ENCODE data around the gene PRR15. TPM values are rescaled to one million over a fixed set of nuclear protein-coding genes. Genes with fewer than 3 reads are reported as not detected.

PRR15 gene
- total and polyA plus RNA-seq, 2 of the 13 experiments (the other 11 are each of a cell fraction or from before 2014, with no cell fraction given), result 2.3 to 7.8 TPM

GRCh38 chr7:29527505-29528108, 36.0 kb upstream of the PRR15 start:
- no peaks in the 10 kb centered on the region for H3K79me2 ChIP-seq (ENCODE audit: insufficient read depth, low read length)
- no peak overlapping the region for H3K9ac ChIP-seq (ENCODE audit: insufficient read depth, low read depth, low read length)
- TF ChIP-seq, protein P1, sequence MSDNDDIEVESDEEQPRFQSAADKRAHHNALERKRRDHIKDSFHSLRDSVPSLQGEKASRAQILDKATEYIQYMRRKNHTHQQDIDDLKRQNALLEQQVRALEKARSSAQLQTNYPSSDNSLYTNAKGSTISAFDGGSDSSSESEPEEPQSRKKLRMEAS (IDR thresholded peaks at IDR 0.05), result no peak
- TF ChIP-seq, protein P2, sequence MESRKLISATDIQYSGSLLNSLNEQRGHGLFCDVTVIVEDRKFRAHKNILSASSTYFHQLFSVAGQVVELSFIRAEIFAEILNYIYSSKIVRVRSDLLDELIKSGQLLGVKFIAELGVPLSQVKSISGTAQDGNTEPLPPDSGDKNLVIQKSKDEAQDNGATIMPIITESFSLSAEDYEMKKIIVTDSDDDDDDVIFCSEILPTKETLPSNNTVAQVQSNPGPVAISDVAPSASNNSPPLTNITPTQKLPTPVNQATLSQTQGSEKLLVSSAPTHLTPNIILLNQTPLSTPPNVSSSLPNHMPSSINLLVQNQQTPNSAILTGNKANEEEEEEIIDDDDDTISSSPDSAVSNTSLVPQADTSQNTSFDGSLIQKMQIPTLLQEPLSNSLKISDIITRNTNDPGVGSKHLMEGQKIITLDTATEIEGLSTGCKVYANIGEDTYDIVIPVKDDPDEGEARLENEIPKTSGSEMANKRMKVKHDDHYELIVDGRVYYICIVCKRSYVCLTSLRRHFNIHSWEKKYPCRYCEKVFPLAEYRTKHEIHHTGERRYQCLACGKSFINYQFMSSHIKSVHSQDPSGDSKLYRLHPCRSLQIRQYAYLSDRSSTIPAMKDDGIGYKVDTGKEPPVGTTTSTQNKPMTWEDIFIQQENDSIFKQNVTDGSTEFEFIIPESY (CRISPR knock-in tag; IDR thresholded peaks at IDR 0.05), result no peak
- TF ChIP-seq REPIN1 (CRISPR knock-in tag; IDR thresholded peaks at IDR 0.05; ENCODE audit: borderline replicate concordance, low read depth) (no peak), CENPX (CRISPR knock-in tag; IDR thresholded peaks at IDR 0.05) (no peak), HHEX (CRISPR knock-in tag; IDR thresholded peaks at IDR 0.05) (no peak), ZNF205 (CRISPR knock-in tag; IDR thresholded peaks at IDR 0.05) (no peak), ZNF367 (CRISPR knock-in tag; IDR thresholded peaks at IDR 0.05; ENCODE audit: borderline replicate concordance) (no peak)
- no peak for FAIRE-seq
- H3K4me1 ChIP-seq (ENCODE audit: insufficient read depth, low read length), result peaks cover 12% of the 10 kb centered on the region
- WGBS (ENCODE audit: low lambda C conversion rate), result 97% methylated on average over 3 of the region's 4 CpGs
- H3K36me3 ChIP-seq (replicated peaks in 1 of 2; ENCODE audit: control insufficient read depth in 1 of 2, insufficient read depth in 2 of 2, low read length in 2 of 2), result no peaks in the 10 kb centered on the region
- no peak overlapping the region for H3K4me3 ChIP-seq (replicated peaks in 1 of 3; ENCODE audit: insufficient read depth in 1 of 3, low read depth in 2 of 3, low read length in 3 of 3)
- H3K27ac ChIP-seq (ENCODE audit: extremely low read length, insufficient read depth, low read length), result no peak overlapping the region
- POLR2A ChIA-PET, result interaction anchor here (1.2 kb wide), 1 partner anchor 36 kb away, joined by 3 read pairs; the partner anchor contains the start of gene PRR15
- no TSS peak for BruUV-seq (replicated peaks)
- H3K27me3 ChIP-seq (ENCODE audit: control insufficient read depth in 1 of 2, insufficient read depth in 2 of 2, low read length in 2 of 2), result no peaks in the 10 kb centered on the region
- in situ Hi-C loops (cut with HindIII; ENCODE audit: extremely low pct_ligation_motif_present, low pct_unique_long_range_greater_than_20kb), result no loop called here
- DNase-seq (ENCODE audit: low spot score), result no peak
- ATAC-seq, result no peak
- no peaks in the 10 kb centered on the region for H4K20me1 ChIP-seq (ENCODE audit: insufficient read depth, low read length)
- CTCF ChIA-PET (ENCODE audit: low intra/inter-chr PET ratio, low total read pairs), result no interaction called here
- H2AFZ ChIP-seq (ENCODE audit: low read length), result no peak overlapping the region
- intact Hi-C loops (cut with micrococcal nuclease; ENCODE audit: unreplicated experiment), result no loop called here
- H3K9me3 ChIP-seq (ENCODE audit: low read length), result no peaks in the 10 kb centered on the region
- H3K4me2 ChIP-seq (ENCODE audit: low read depth, low read length), result no peak overlapping the region
